OCI-LY1 (cell line): ENCODE measurements around the gene RREB1.

Experiments
- H2AFZ ChIP-seq: fragments of 200-600 bp; sonication (generic), shearing (Covaris generic); 2 replicates; pipeline ENCODE4 v1.6.0; 2014; ENCODE audit warnings: antibody characterized with exemption, mild to moderate bottlenecking, low read length
- H3F3A ChIP-seq: fragments of 200-600 bp; sonication (generic), shearing (Covaris generic); 2 replicates; pipeline ENCODE4 v1.6.0; 2014; ENCODE audit warnings: mild to moderate bottlenecking, antibody characterized with exemption, low read length, moderate library complexity; ENCODE audit not compliant: insufficient read depth
- H3K27ac ChIP-seq: fragments of 200-600 bp; sonication (generic); 2 replicates; pipeline ENCODE4 v1.5.1; 2014; ENCODE audit warnings: low read length, mixed run types, mild to moderate bottlenecking, low read depth; ENCODE audit not compliant: poor library complexity, severe bottlenecking
- H3K27me3 ChIP-seq: fragments of 200-600 bp; sonication (generic); 2 replicates; pipeline ENCODE4 v1.6.0; 2014; ENCODE audit warnings: antibody characterized with exemption, mild to moderate bottlenecking, low read length, moderate library complexity; ENCODE audit not compliant: insufficient read depth
- H3K36me3 ChIP-seq: fragments of 200-600 bp; sonication (generic); 2 replicates; pipeline ENCODE4 v1.6.1; 2014; ENCODE audit warnings: mild to moderate bottlenecking, antibody characterized with exemption, low read length, moderate library complexity, mixed read lengths; ENCODE audit not compliant: insufficient read depth
- H3K4me1 ChIP-seq: fragments of 200-600 bp; sonication (generic); 2 replicates; pipeline ENCODE4 v1.5.1; 2014; ENCODE audit warnings: mild to moderate bottlenecking, low read length, moderate library complexity; ENCODE audit not compliant: insufficient read depth, severe bottlenecking
- H3K4me2 ChIP-seq: fragments of 200-600 bp; sonication (generic), shearing (Covaris generic); 2 replicates; pipeline ENCODE4 v1.6.1; 2014; ENCODE audit warnings: low read length
- H3K4me3 ChIP-seq: fragments of 200-600 bp; sonication (generic); 2 replicates; pipeline ENCODE4 v1.5.1; 2014; ENCODE audit warnings: low read length, low read depth, mild to moderate bottlenecking, mixed read lengths; ENCODE audit not compliant: poor library complexity, severe bottlenecking
- H3K79me2 ChIP-seq: fragments of 200-600 bp; shearing (Covaris generic); 2 replicates; pipeline ENCODE4 v1.6.1; 2016; ENCODE audit warnings: mixed run types, low read length, mixed read lengths; ENCODE audit not compliant: insufficient read depth
- H3K9ac ChIP-seq: fragments of 200-600 bp; sonication (generic), shearing (Covaris generic); 2 replicates; pipeline ENCODE4 v1.6.1; 2014; ENCODE audit warnings: mild to moderate bottlenecking, low read length, mixed read lengths
- H3K9me2 ChIP-seq: fragments of 200-600 bp; sonication (generic), shearing (Covaris generic); 2 replicates; pipeline ENCODE4 v1.6.1; 2014; ENCODE audit warnings: low read depth, mild to moderate bottlenecking, low read length, mixed read lengths
- H3K9me3 ChIP-seq: fragments of 200-600 bp; shearing (Covaris generic); 2 replicates; pipeline ENCODE4 v1.6.1; 2014; ENCODE audit warnings: low read length, mixed read lengths
- H4K20me1 ChIP-seq: fragments of 200-600 bp; sonication (generic), shearing (Covaris generic); 2 replicates; pipeline ENCODE4 v1.6.0; 2016; ENCODE audit warnings: mild to moderate bottlenecking, low read length; ENCODE audit not compliant: insufficient read depth
- CTCF ChIP-seq: fragments of 200-600 bp; sonication (generic), shearing (Covaris generic); IDR thresholded peaks from 2 replicates; pipeline ENCODE4 v1.5.1; 2017; ENCODE audit warnings: mild to moderate bottlenecking, antibody characterized with exemption, low read length, moderate library complexity, mixed read lengths
- EZH2 ChIP-seq: fragments of 200-600 bp; sonication (generic), shearing (Covaris generic); IDR thresholded peaks from 2 replicates; pipeline ENCODE4 v1.8.0; 2017; ENCODE audit warnings: borderline replicate concordance, mixed run types, mild to moderate bottlenecking, antibody characterized with exemption, low read length, moderate library complexity, mixed read lengths

The RREB1 gene

GRCh38 chr6:7267466-7268091 lies 159.8 kb downstream of the RREB1 start:
- no peaks in the 10 kb centered on the region for H3F3A ChIP-seq
- no peak overlapping the region for H3K4me3 ChIP-seq
- H3K27me3 ChIP-seq = peaks cover 8% of the 10 kb centered on the region; the same call in 1 of the 2 replicates
- H3K9ac ChIP-seq = no peak overlapping the region
- no peak overlapping the region for H3K27ac ChIP-seq
- no peaks in the 10 kb centered on the region; the same call in 1 of the 2 replicates for H3K36me3 ChIP-seq
- no peak overlapping the region for H3K4me2 ChIP-seq
- H2AFZ ChIP-seq = no peak overlapping the region
- H3K79me2 ChIP-seq = no peaks in the 10 kb centered on the region
- H3K9me2 ChIP-seq = no peaks in the 10 kb centered on the region
- H3K4me1 ChIP-seq = no peaks in the 10 kb centered on the region
- TF ChIP-seq CTCF = no peak
- no peak for TF ChIP-seq EZH2
- H4K20me1 ChIP-seq = no peaks in the 10 kb centered on the region
- H3K9me3 ChIP-seq = no peaks in the 10 kb centered on the region

- Histone ChIP-seq H3K4me2 (no peak overlapping the region), H3K36me3 (no peaks in the 10 kb centered on the region; the same call in 1 of the 2 replicates), H2AFZ (no peak overlapping the region), H3K4me1 (no peaks in the 10 kb centered on the region), H3K9ac (no peak overlapping the region), H3K9me3 (no peaks in the 10 kb centered on the region), H3K79me2 (no peaks in the 10 kb centered on the region), H3K27ac (no peak overlapping the region), H3K9me2 (no peaks in the 10 kb centered on the region), H4K20me1 (no peaks in the 10 kb centered on the region), H3K27me3 (peaks cover 8% of the 10 kb centered on the region; the same call in 1 of the 2 replicates), H3F3A (no peaks in the 10 kb centered on the region), H3K4me3 (no peak overlapping the region)
- TF ChIP-seq CTCF (no peak), EZH2 (no peak)
These were observed 160.6 kb downstream of the RREB1 start for GRCh38 chr6:7268362-7268761.

- H3F3A ChIP-seq = no peaks in the 10 kb centered on the region
- H3K9ac ChIP-seq = no peak overlapping the region
- TF ChIP-seq CTCF (no peak), EZH2 (no peak)
- H2AFZ ChIP-seq = no peak overlapping the region
- H3K9me2 ChIP-seq = no peaks in the 10 kb centered on the region
- no peak overlapping the region for H3K4me3 ChIP-seq
- no peaks in the 10 kb centered on the region for H3K9me3 ChIP-seq
- peaks cover 8% of the 10 kb centered on the region; the same call in 1 of the 2 replicates for H3K27me3 ChIP-seq
- H3K79me2 ChIP-seq = no peaks in the 10 kb centered on the region
- no peak overlapping the region for H3K4me2 ChIP-seq
- no peaks in the 10 kb centered on the region for H3K4me1 ChIP-seq
- no peak overlapping the region for H3K27ac ChIP-seq
- no peaks in the 10 kb centered on the region for H4K20me1 ChIP-seq
- H3K36me3 ChIP-seq = no peaks in the 10 kb centered on the region; the same call in 1 of the 2 replicates
These were observed 161.2 kb downstream of the RREB1 start for GRCh38 chr6:7268816-7269555.
